HG03521 (cell line): ENCODE results near the gene MPZL1.

ENCODE experiments used
- ATAC-seq: cut with Tn5 transposase; IDR thresholded peaks from one replicate; pipeline ENCODE4 v1.9.1; 2021; ENCODE audit warnings: mild to moderate bottlenecking, moderate library complexity; ENCODE audit not compliant: unreplicated experiment

Gene MPZL1

DNA sequence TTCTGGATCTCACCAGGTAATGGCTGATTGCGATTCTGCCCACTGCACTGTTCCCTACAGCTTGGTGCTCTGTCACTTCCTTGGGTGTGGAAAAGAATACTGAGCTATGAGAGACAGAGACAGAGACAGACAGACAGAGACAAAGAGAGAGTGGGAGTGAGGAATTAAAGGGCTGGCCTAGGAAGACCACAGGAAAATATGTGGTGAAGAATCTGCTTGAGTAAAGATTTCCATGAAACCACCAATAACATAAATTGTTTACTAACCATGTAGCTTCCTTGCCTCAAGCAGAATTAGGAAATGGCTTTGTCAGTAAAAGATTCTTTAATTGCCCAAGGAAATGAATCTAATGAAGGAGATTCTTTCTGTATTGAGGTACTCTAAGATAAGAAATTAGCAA is 54.4 kb downstream of the MPZL1 start:
- no peak for ATAC-seq

DNA sequence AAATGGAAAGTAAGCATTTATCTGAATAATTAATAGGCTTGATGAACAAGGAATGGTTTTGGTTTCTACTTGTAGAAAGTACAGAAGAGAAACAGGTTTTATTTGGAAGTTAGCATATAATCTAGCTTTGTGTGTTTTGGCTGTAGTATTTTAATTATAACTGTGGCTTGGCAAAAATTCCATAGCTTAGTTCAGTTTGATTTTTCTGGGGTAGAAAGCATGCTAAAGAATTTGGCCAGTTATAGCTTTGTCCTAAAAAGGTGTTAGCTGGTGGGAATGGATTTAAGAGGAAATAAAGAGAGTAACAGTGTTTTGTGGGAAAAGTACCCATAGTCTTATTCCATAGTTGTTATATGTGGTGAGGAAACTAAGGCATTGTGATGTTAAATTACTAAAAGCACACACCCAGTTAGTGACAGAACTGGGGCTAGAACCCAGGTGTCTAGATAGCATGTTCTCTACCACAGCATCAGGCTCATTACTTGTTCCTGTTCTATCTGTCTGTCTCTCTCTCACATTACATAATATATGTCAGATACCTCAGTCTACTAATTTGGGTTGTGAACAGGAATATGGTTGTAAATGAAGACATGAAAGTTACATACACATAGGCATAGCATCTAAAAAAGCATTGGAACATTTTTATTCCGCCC is 55.0 kb downstream of the MPZL1 start:
- ATAC-seq: no peak

DNA sequence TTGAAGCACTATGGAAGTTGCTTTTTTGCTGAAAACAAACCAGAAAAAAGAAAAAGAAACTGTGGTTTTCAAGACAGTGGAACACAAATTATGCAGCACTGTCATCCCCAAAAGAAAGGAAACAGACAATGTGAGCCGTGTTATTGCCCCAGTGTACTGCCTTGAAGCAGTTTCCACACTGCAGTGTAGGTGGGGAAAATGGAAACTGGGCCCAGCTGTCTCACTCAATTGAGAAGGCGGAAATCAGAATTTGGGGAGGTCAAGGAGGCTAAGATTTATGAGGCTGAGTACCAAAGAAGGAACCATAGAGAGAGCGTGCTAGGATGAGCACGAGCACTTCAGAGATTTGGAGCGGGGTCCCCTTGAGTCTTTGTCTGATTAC is 55.5 kb downstream of the MPZL1 start:
- no peak for ATAC-seq

DNA sequence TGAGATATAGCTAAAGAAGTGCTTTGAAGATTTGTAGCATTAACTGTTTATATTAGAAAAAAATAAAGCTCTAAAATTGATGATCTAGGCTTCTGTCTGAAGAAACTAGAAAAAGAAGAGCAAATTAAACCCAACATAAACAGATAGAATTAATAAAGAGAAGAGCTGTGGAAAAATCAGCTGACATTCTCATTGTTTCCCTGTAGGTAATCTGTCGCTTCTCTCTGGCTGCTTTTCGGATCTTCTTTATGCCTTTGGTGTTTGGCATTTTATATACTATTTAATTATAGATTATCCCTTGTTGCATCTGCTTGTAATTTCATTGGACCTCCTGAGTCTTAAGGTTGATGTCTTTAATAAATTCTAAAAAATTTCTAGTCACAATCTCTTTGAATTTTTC is 59.8 kb downstream of the MPZL1 start:
- ATAC-seq: no peak

DNA sequence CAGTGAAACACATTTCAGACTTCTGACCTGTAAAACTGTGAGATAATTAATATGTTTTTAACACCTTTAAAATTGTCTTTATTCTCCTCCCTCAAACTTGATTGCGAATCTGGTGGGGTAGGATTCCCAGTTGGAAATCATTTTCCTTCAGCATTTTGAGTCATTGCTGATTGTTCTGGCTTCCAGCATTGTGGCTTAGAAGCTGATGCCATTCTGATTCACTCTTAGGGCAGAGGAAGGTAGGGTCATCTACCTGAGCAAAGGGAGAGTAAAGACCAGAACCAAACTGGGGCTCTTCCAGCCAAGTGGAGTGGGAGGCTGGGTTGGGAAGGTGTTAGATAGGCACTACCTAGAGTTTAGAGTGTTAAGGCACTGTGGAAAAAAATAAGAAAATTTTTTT is 61.2 kb downstream of the MPZL1 start:
- no peak for ATAC-seq

DNA sequence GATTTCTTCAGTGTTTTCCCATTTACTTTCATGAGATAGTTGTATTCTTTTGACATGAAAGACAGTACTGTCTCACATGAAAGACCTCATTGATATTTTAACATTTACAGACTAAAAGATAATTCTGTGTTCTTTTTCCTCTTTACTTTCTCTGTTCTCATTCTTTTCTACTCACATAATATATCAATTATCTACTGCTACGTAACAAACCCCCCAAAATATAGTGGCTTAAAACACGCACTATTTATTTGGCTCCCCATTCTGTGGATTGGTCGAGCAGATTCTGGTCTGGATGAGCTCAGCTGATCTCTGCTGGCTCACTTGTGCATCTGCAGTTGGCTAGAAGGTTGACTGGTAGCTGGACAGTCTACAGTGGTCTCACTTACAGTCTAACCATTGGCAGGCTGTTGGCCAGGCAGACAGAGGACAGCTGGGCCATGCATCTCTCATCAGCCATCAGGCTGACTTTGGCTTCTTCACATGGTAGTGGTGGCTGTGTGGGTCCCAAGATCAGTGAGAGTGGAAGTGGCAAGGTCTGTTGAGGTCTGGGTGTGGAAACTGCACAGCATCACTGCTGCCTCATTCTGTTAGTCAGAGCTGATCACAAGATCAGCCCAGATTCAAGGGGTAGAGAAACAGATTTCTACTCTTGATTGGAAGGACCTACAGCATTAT is 63.2 kb downstream of the MPZL1 start:
- no peak for ATAC-seq

DNA sequence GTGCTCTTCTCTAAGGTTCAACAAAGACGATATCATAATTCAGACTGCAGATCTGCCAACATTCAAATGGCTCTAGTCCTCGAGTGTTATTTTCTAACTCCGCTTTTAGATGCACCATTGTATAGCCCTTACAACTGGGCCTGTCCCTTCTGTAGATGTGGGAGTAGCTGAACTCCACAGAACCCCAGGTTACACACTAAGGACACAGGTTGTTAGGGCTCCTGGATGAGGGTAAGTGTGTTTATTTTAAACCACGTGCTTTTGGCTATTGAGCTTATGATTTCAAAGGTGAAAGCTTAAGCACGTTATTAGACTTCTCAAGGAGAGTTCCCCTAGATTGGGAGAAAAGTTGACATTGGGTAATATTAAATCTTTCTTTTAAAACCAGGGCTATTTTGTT is 64.7 kb downstream of the MPZL1 start:
- no peak for ATAC-seq

DNA sequence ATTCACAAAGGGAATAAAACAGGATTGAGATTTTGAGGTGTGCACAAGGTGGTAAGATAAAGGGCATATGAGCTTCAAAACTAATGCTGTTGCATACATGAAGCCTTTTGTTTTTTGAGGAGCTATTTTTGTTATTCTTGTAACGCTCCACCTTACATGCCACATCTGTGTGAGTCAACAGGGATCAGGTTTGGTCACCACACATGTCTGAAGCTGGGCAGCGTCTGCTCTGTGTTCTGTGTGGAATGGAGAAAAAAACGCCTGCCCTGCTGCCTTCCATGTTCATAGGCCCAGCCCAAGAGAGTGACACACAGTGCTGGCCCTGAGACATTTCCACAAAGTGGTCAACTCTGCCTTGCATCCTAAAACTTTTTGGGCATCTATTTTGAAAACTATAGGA is 67.7 kb downstream of the MPZL1 start:
- ATAC-seq: no peak

DNA sequence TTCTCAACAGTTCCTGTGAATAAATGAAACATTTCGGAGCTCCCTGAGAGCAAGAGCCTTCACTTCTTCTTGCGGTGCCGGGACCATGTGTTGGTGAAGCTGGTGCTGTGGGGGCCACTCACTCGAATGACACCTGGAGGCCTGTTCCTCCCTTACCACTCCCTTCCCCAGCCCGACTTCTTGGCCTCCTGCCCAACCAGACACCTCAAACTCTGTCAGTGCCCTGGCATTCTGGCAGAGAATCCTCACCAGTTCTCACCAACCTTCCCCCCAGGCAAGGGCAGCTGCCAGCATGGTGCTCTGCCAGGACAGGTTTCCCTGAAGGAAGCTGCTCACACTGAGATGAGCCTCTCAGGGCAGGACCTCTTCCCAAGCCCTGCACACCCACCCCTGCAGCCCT is 68.3 kb downstream of the MPZL1 start:
- ATAC-seq: no peak

DNA sequence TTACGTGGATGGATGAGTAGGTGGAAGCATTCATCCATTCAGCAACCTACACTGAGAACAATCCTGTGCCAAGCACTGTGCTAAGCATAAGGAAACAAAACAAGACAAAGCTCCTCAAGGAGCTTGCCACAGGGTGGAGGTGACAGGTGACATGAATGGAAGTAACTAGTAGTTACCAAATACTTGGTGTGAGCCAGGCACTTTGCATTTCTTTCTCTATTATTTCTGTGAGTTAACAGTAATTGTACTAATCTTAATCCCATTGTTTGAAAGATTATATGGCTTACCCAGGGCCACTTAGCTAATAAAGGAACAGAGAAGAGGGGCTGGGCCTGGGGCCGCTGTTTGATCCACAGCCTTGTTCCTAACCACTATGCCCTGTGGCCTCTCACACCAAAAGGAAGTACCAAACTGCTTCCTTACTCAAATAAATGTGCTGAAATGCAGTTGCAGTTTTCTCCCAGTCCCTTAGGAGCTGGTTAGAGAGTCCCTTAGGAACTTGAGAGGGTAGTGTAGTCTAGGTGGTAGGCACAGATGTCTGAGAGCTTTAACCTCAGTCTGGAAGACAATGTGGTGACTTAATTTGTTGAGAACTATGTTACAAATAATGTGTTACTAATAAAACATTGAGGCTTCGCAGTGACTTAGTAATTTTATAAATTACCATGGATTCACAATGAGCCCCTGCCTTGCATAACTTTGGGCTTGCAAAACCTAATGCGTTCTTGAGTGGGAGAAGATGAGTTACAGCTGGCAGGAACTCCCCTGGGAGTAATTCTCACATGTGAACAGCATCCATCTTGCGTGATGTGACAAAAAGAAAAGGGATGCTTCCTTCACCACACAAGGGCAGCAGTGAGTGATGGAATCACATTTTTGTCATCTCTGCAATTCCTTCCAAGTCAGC is 69.8 kb downstream of the MPZL1 start:
- no peak for ATAC-seq

DNA sequence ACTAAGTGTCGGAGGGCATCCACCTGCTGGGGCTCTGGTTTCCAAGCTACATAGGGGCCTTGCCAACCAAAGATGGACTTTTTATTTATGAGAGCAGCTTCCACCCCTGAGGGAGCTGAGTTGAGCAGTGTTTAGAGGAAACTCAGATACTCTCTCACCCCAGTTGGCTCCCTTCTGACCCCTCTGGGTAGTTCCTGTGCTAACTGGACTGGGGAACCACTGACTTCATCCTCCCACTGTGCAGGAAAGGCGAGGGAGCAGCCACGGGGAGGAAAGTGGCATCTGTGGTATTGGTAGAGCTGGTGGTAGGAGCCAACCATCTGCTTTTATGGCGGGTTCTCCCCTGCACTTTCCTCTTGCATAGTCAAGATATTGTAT is 70.4 kb downstream of the MPZL1 start:
- no peak for ATAC-seq

DNA sequence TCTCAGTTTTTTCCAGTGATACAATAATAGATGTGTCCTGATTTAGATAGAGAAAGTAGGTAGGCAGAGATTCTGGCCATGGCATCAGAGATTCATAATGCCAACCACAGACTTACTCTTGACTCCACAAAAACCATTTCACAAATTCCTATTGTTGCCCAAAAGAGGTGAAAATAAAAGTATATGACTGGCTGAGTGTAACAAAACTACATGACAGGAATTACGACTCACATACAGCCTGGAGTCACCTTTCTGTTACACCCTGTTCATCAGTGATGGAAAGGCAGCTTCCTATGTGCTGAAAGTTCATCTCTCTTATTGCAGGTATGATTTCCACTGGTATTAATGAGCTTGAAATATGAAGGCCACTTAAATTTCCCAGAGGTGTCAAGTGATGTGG is 72.3 kb downstream of the MPZL1 start:
- no peak for ATAC-seq

DNA sequence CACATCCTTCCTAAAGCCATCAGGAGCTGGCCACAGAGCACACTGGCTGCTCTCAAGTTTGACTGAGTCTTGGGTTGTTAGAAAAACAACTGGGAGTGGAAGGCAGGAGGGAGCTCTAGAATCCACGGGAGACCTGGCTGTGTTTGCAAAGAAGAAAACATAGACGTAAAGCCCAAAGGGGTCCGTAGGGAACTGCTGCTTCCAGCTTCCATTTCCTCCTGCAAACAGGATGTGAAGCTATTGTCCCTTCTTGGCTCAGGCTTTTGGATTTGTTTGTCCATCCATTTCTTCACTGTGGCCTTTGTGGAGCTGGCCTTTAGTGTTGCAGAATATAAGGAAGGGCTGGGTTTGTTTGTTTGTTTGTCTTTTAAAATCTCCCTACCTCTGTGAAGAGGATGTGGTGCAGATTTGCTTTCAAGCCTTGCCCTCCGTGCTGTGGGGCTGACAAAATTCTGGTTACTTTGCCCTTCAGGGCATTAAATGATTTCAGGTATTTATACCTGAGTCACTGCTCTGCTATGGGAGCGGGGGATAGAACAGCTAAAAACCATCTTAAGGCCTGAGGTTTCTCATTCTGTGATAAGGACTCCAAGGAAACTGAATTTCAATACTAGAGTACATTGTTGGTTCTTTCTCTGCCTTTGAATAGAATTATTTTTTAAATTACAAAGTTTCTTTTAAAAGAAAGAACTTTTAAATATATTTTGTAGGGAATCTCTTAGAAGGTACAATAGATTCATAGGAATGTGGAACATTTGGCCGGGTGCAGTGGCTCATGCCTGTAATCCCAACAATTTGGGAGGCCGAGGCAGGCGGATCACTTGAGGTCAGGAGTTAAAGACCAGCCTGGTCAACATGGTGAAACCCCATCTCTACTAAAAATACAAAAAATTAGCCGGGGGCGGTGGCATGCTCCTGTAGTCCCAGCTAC is 74.3 kb downstream of the MPZL1 start:
- ATAC-seq: no peak

DNA sequence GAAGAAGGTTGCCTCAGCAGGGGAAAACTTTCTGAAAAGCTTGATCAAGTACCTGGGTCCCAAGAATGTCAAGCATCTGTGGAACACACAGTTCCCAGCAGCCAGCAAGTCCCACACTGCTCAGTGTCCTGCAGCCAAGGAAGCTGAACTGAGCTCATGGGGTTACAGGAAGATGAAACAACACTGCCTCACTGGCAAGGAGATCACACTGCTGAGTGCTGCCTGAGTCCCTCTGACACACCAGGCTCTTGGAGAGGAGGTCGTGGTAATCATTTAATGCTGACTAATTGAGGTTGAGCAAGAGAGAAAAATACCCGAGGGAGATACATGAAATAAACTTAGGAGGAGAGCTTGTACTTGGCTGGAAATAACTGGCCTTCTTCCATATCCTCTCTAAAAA is 75.2 kb downstream of the MPZL1 start:
- ATAC-seq: no peak

DNA sequence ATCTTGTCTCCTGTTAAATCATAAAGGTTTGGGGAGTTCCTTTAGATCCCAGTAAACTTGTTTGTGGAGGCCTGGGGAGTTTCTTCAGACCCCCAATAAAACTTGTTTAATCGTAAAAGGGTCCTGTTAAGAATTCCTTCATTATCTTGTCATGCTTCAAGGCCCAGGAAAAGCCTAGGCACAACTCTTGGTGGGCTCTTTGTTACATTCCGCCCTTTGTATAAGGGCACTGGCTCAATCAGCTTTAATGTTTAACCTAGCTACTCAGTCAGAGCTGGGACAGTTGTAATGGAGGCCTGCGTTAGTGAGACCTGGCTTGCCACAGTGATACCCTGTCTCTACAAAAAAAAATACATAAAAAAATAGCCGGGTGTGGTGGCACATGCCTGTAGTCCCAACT is 77.2 kb downstream of the MPZL1 start:
- no peak for ATAC-seq

DNA sequence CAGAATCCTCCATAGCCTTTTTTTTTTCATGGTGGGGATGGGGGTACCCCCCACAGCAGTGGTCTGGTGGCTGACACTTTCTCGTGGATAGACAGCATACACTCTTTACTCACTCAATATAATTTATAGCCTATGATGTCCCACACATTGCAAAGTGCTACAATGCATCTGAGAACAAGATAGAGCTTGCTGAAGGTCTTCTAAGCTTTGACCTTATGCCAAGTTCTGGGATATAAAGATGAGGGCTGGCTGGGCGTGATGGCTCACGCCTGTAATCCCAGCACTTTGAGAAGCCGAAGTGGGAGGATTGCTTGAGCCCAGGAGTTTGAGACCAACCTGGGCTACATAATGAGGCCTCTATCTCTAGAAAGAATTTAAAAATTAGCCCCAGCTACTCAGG is 78.0 kb downstream of the MPZL1 start:
- no peak for ATAC-seq

DNA sequence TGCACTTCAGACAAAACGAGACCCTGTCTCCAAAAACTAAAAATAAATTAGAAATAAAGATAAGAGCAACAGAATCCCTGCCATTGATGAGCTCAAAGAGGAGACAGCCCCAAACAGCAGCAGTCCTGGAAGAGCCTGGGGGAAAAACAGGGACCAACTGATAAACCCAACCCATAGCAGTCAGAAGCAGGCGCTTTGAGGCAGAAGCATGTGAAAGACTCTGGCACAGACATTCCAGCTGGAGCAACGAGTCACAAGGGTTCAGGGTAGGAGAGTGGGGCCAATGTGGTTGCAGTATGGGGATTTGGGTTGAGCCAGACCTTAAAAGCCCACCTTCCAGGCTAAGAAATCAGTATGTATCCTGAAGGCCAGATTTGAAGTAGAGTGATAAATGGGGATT is 78.5 kb downstream of the MPZL1 start:
- no peak for ATAC-seq

DNA sequence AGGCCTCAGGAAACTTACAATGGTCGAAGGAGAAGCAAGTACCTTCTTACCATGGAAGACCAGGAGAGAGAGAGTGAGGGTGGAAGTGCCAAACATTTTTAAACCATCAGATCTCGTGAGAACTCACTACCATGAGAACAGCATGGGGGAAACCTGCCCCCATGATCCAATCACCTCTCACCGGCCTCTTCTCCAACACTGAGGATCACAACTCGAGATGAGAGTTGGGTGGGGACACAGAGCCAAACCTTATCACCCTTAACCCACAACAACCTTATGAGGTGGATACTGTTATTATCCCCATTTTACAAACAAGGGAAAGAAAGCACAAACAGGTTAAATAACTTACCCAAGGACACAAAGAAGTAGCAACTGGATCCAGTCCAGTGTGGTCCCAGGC is 80.5 kb downstream of the MPZL1 start:
- no peak for ATAC-seq

DNA sequence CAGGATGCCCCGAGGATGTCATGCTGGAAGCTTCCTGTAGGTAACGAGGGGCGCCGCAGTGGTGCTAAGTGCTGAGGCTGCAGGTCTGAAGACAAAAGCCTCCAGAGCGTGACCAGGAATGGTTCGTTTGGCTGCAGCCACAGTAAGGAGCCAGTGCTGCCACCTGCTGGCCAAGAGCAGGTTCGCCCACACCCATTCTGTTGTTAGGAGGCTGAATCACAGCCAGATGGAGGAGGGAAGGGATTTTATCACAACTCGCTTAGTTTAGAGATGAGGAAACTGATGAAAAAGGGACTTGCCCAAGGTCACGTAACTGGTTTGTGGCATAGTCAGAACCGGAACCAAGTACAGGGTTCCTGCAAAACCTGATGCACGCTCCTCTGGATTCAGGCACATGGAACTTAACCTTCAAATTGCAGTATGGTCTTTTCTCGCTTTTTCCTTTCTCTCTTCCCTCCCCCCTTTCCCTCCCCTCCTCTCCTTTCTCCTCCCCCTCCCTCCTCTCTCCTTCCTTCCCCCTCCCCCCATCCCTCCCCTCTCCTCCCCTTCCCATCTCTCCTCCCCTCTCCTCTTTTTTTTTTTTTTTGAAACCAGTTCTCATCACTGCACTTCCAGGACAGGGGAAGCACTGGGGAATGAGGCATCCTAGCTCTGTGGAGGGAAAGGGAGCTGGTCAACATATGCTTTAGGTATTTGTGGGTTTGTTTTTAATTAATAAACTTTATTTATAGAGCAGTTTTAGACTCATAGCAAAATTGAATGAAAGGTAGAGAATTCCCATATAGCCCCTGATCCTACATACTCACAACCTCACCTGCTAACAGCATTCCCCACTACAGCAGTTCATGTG is 81.8 kb downstream of the MPZL1 start:
- ATAC-seq: peak; percentile 93

DNA sequence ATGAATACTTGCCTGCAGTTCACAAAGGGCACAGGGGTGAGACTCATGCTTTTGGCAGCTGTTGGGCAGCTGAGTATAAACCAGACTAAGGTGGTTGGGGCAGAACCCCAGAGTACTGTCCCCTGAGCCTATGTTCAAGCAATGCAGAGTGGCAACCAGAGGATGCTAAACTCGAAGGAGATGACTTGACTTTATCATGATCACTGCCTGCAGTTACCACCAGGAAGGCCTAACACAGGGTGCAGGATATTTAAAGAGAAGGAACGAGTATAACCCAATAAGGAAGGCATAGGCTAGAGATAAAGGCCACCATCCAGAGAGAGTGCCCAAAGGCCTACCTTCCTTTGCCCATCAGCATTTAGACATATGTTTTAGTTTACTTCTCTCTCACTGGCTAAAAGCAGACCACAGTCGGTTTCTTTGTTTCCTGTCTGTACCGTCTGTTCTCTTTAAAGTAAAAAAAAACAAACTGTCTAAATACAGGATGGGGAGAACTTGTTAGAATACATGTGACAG is 83.3 kb downstream of the MPZL1 start:
- ATAC-seq: no peak
